Loucy (cell line): Measurements from ENCODE around the gene VEPH1.

ENCODE experiments used
- H2AFZ ChIP-seq: fragments of 200-600 bp; sonication (generic); 2 replicates; pipeline ENCODE4 v1.6.0; 2016; ENCODE audit warnings: antibody characterized with exemption, mild to moderate bottlenecking, low read length, moderate library complexity
- H3F3A ChIP-seq: fragments of 200-600 bp; 2 replicates; pipeline ENCODE4 v1.6.0; 2016; ENCODE audit warnings: antibody characterized with exemption, low read depth, mild to moderate bottlenecking
- H3K27me3 ChIP-seq: fragments of 200-600 bp; sonication (generic); 2 replicates; pipeline ENCODE4 v1.6.1; 2014; ENCODE audit warnings: low read length, mild to moderate bottlenecking; ENCODE audit not compliant: insufficient read depth, poor library complexity, severe bottlenecking
- H3K36me3 ChIP-seq: fragments of 200-600 bp; sonication (generic); 2 replicates; pipeline ENCODE4 v1.6.1; 2016; ENCODE audit warnings: low read length; ENCODE audit not compliant: insufficient read depth
- H3K4me1 ChIP-seq: fragments of 200-600 bp; sonication (generic); 2 replicates; pipeline ENCODE4 v1.5.1; 2014; ENCODE audit warnings: low read length, mild to moderate bottlenecking; ENCODE audit not compliant: insufficient read depth, poor library complexity, severe bottlenecking
- H3K4me2 ChIP-seq: fragments of 200-600 bp; sonication (generic); 2 replicates; pipeline ENCODE4 v1.6.0; 2014; ENCODE audit warnings: antibody characterized with exemption, low read length, low read depth, mild to moderate bottlenecking; ENCODE audit not compliant: poor library complexity, severe bottlenecking
- H3K4me3 ChIP-seq: fragments of 200-600 bp; sonication (generic); 2 replicates; pipeline ENCODE4 v1.5.1; 2014; ENCODE audit warnings: low read length, mild to moderate bottlenecking, mixed read lengths; ENCODE audit not compliant: poor library complexity, severe bottlenecking
- H3K79me2 ChIP-seq: fragments of 200-600 bp; sonication (generic); 2 replicates; pipeline ENCODE4 v1.6.1; 2014; ENCODE audit warnings: low read length; ENCODE audit not compliant: insufficient read depth
- H3K9ac ChIP-seq: fragments of 200-600 bp; sonication (generic); 2 replicates; pipeline ENCODE4 v1.6.0; 2014; ENCODE audit warnings: mild to moderate bottlenecking, low read depth, low read length, moderate library complexity; ENCODE audit not compliant: poor library complexity, severe bottlenecking
- H3K9me2 ChIP-seq: fragments of 200-600 bp; sonication (generic); replicated peaks from 2 replicates; pipeline ENCODE4 v1.6.1; 2016; ENCODE audit warnings: low read depth, low read length, mixed read lengths
- H3K9me3 ChIP-seq: fragments of 200-600 bp; sonication (generic); 2 replicates; pipeline ENCODE4 v1.6.1; 2014; ENCODE audit warnings: mild to moderate bottlenecking, antibody characterized with exemption, low read length, low read depth; ENCODE audit not compliant: insufficient read depth
- H4K20me1 ChIP-seq: fragments of 200-600 bp; sonication (generic); 2 replicates; pipeline ENCODE4 v1.6.0; 2014; ENCODE audit warnings: antibody characterized with exemption, low read length, mild to moderate bottlenecking; ENCODE audit not compliant: insufficient read depth, poor library complexity, severe bottlenecking
- EZH2phosphoT487 ChIP-seq: fragments of 200-600 bp; IDR thresholded peaks from 2 replicates; pipeline ENCODE4 v1.6.1; 2018; ENCODE audit warnings: antibody characterized with exemption, mild to moderate bottlenecking, moderate library complexity, borderline replicate concordance
- TF ChIP-seq, protein P1 (sequence below): fragments of 200-600 bp; sonication (generic); conservative IDR thresholded peaks from 2 replicates; pipeline ENCODE4 v1.5.1; 2014; ENCODE audit warnings: mild to moderate bottlenecking, antibody characterized with exemption, low read length

The VEPH1 gene

DNA sequence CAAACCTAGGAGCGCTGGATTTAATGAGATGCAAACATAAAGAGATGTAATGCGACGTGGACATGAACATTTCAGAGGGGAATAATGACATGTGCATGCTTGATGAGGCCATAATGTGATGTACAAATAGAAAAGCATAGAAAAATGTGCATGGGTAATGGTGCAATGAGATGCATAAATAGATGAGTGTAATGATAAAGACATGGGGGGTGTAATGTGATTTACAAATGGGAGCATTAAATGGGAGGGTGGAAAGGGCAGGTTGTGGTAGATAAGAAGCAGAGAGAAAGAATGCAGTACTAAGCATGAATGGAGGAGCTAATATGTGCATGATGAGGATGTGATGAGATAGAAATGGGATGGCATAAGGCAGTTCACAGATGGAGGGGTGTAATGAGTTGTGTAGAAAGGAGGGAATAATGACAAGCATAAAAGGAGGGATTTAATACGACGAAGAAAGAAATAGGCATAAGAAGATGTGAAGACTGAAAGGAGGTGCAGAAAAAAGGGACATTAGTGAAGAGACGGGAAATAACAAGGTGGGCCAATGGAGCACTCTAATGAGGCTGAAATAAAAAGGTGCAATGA lies 205.8 kb downstream of the VEPH1 start:
- TF ChIP-seq, protein P1, sequence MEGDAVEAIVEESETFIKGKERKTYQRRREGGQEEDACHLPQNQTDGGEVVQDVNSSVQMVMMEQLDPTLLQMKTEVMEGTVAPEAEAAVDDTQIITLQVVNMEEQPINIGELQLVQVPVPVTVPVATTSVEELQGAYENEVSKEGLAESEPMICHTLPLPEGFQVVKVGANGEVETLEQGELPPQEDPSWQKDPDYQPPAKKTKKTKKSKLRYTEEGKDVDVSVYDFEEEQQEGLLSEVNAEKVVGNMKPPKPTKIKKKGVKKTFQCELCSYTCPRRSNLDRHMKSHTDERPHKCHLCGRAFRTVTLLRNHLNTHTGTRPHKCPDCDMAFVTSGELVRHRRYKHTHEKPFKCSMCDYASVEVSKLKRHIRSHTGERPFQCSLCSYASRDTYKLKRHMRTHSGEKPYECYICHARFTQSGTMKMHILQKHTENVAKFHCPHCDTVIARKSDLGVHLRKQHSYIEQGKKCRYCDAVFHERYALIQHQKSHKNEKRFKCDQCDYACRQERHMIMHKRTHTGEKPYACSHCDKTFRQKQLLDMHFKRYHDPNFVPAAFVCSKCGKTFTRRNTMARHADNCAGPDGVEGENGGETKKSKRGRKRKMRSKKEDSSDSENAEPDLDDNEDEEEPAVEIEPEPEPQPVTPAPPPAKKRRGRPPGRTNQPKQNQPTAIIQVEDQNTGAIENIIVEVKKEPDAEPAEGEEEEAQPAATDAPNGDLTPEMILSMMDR, result no peak
- no peak for TF ChIP-seq EZH2phosphoT487
- no peaks in the 10 kb centered on the region for H3K4me1 ChIP-seq
- no peaks in the 10 kb centered on the region for H3K9me3 ChIP-seq
- H3K4me2 ChIP-seq, result no peak overlapping the region
- no peaks in the 10 kb centered on the region for H3F3A ChIP-seq
- H3K79me2 ChIP-seq, result no peaks in the 10 kb centered on the region
- no peaks in the 10 kb centered on the region for H3K36me3 ChIP-seq
- no peak overlapping the region for H3K9ac ChIP-seq
- no peaks in the 10 kb centered on the region for H3K27me3 ChIP-seq
- H2AFZ ChIP-seq, result no peak overlapping the region
- no peaks in the 10 kb centered on the region for H3K9me2 ChIP-seq
- H3K4me3 ChIP-seq, result no peak overlapping the region
- no peaks in the 10 kb centered on the region for H4K20me1 ChIP-seq

DNA sequence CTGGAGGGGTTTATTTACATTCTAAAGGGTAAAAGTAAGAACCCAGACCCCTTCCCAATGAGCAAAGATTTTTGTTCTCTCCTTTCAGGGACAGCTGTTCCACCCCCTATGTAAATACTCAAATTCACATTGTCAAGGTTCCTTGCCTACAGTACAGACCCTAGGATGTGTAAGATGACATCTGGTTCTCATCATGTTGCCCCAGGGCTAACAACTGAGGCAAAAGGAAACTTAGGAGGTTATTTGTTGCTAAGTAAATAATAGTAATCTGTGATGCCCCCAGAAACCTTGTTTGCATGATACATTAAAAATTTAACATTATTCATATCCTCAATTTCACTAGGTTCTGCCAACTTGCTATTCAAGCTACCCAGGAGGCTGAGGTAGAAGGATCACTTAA lies 208.3 kb downstream of the VEPH1 start:
- Histone ChIP-seq H3F3A (no peaks in the 10 kb centered on the region), H4K20me1 (no peaks in the 10 kb centered on the region), H3K4me2 (no peak overlapping the region), H3K4me3 (no peak overlapping the region), H2AFZ (no peak overlapping the region), H3K9ac (no peak overlapping the region), H3K36me3 (no peaks in the 10 kb centered on the region), H3K27me3 (no peaks in the 10 kb centered on the region), H3K9me2 (no peaks in the 10 kb centered on the region), H3K79me2 (no peaks in the 10 kb centered on the region), H3K9me3 (no peaks in the 10 kb centered on the region), H3K4me1 (no peaks in the 10 kb centered on the region)
- TF ChIP-seq EZH2phosphoT487, result no peak
- TF ChIP-seq, protein P1, result no peak

DNA sequence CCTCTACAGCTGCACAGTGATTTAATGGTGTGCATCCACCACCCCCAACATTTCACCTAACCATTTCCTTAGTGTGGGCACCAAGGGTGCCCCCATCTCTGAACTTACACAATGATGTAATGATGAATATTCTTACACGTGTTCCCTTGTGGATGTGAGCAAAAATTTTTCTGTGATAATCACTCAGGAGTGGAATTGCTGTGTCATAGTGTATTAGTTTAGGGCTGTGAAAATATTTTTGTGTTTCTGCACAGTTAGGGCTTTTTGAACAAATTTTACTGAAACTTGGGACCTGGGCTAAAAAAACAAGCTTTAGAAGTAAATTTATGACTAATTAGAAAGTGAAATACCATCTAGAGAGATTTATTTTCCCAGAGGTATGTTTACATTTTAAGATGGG lies 208.7 kb downstream of the VEPH1 start:
- Histone ChIP-seq H3K9me2 (no peaks in the 10 kb centered on the region), H3F3A (no peaks in the 10 kb centered on the region), H3K9me3 (no peaks in the 10 kb centered on the region), H3K9ac (no peak overlapping the region), H2AFZ (no peak overlapping the region), H3K79me2 (no peaks in the 10 kb centered on the region), H3K27me3 (no peaks in the 10 kb centered on the region), H4K20me1 (no peaks in the 10 kb centered on the region), H3K4me1 (no peaks in the 10 kb centered on the region), H3K36me3 (no peaks in the 10 kb centered on the region), H3K4me2 (no peak overlapping the region), H3K4me3 (no peak overlapping the region)
- no peak for TF ChIP-seq EZH2phosphoT487
- TF ChIP-seq, protein P1, result no peak
